NT2/D1 (cell line): Measurements from ENCODE around the gene ZNF611.

Source experiments
- SUZ12 ChIP-seq: IDR thresholded peaks from 2 replicates; pipeline ENCODE4 v1.6.1; 2011; ENCODE audit not compliant: insufficient read length, insufficient read depth; ENCODE audit errors: extremely low read depth
- YY1 ChIP-seq: IDR thresholded peaks from 2 replicates; pipeline ENCODE4 v1.6.1; 2011; ENCODE audit not compliant: insufficient read length, insufficient read depth
- ZNF274 ChIP-seq: IDR thresholded peaks from 2 replicates; pipeline ENCODE4 v1.6.1; 2011; ENCODE audit warnings: mild to moderate bottlenecking, low read depth, low read length

- TF ChIP-seq SUZ12: no peak
- TF ChIP-seq ZNF274: no peak
- TF ChIP-seq YY1: no peak
Observed at GRCh38 chr19:52670046-52670445, 64.8 kb downstream of the ZNF611 start.
